RWPE1 (cell line): ENCODE data around the gene CFHR2.

Experiments used
- CTCF ChIA-PET: fragments of 350-600 bp; sonication (Branson Sonifier 250); formaldehyde crosslinking; extraction: SDS; loops from one replicate; lab custom pipeline; 2021; lab: Yijun Ruan, JAX
- POLR2A ChIA-PET: fragments of 400-600 bp; formaldehyde crosslinking; extraction: SDS; loops from one replicate; lab custom pipeline; 2020; ENCODE audit warnings: antibody characterized with exemption; ENCODE audit not compliant: low non-redundant PET; lab: Yijun Ruan, JAX
- DNase-seq: peaks from one replicate; pipeline ENCODE4 v3.0.0; 2012; ENCODE audit warnings: low spot score
- H3K27ac ChIP-seq: fragments of 450-650 bp; 2 replicates; pipeline ENCODE4 v1.5.1; 2017
- CTCF ChIP-seq: fragments of 450-650 bp; conservative IDR thresholded peaks from 2 replicates; pipeline ENCODE4 v1.5.1; 2017; ENCODE audit warnings: low read depth, mild to moderate bottlenecking

CFHR2 gene

GRCh38 chr1:197001828-197002227 lies 58.3 kb downstream of the CFHR2 start:
- TF ChIP-seq CTCF, result no peak
- CTCF ChIA-PET, result no interaction called here
- POLR2A ChIA-PET, result no interaction called here
- no peak for DNase-seq
- H3K27ac ChIP-seq, result no peak overlapping the region

- no peak for DNase-seq
- TF ChIP-seq CTCF, result no peak
- POLR2A ChIA-PET, result no interaction called here
- CTCF ChIA-PET, result no interaction called here
- no peak overlapping the region for H3K27ac ChIP-seq
Measured at GRCh38 chr1:197003132-197003531, 59.6 kb downstream of the CFHR2 start.

GRCh38 chr1:197008861-197009260 lies 65.3 kb downstream of the CFHR2 start:
- CTCF ChIA-PET, result interaction anchor here (0.6 kb wide), 1 partner anchor 107 kb away, joined by 5 read pairs; no protein-coding TSS in a partner anchor
- POLR2A ChIA-PET, result no interaction called here
- no peak for TF ChIP-seq CTCF
- no peak for DNase-seq
- H3K27ac ChIP-seq, result no peak overlapping the region
